Measurements from ENCODE around the gene SPDYE11. TPM values are rescaled to one million over a fixed set of nuclear protein-coding genes. Genes with fewer than 3 reads are reported as not detected.

SPDYE11 gene, protein sequence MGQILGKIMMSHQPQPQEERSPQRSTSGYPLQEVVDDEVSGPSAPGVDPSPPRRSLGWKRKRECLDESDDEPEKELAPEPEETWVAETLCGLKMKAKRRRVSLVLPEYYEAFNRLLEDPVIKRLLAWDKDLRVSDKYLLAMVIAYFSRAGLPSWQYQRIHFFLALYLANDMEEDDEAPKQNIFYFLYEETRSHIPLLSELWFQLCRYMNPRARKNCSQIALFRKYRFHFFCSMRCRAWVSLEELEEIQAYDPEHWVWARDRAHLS
- total RNA-seq, result not detected in 2 replicates

DNA sequence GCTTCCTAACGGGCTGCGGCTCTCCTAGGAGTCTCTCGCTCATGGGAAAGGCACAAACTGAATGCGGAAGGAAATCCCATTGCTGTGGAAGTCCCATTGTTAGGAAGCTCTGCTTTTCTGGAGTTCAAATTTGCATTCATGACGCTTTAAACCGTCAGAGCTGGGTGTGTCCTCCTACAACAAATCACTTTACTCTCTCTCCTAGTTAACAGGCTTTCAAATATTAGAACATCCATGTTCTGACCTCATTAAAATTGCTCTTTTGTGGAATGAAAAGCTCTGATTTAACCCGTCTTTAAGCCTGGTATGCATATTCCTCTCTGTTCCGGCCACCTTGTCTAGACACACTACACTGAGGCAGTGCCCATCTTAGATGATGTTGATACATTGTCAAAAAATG lies at the start of gene SPDYE11:
SPDYE11 (minus strand) TSS at position 101 of the 400 bp plus-strand sequence. CDS start 1,800 bp downstream, outside the sequence.

DNA sequence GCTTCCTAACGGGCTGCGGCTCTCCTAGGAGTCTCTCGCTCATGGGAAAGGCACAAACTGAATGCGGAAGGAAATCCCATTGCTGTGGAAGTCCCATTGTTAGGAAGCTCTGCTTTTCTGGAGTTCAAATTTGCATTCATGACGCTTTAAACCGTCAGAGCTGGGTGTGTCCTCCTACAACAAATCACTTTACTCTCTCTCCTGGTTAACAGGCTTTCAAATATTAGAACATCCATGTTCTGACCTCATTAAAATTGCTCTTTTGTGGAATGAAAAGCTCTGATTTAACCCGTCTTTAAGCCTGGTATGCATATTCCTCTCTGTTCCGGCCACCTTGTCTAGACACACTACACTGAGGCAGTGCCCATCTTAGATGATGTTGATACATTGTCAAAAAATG lies 28.2 kb upstream of the SPDYE11 start, which contains the start of gene SPDYE9:
SPDYE9 (minus strand) TSS at position 101 of the 400 bp plus-strand sequence. CDS start 1,800 bp downstream, outside the sequence.

DNA sequence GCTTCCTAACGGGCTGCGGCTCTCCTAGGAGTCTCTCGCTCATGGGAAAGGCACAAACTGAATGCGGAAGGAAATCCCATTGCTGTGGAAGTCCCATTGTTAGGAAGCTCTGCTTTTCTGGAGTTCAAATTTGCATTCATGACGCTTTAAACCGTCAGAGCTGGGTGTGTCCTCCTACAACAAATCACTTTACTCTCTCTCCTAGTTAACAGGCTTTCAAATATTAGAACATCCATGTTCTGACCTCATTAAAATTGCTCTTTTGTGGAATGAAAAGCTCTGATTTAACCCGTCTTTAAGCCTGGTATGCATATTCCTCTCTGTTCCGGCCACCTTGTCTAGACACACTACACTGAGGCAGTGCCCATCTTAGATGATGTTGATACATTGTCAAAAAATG lies 28.0 kb downstream of the SPDYE11 start, which contains the start of gene SPDYE8:
SPDYE8 (minus strand) TSS at position 101 of the 400 bp plus-strand sequence. CDS start 1,800 bp downstream, outside the sequence.

Other genes with a start within 250 kb of the SPDYE11 start
- gene TYW1B, start 229.7 kb downstream of the SPDYE11 start, total RNA-seq, result 3.8 and 3.9 TPM in 2 replicates
- 7.4 and 11.0 TPM in 2 replicates for gene POM121, start 132.8 kb downstream of the SPDYE11 start, total RNA-seq
- gene TRIM74, start 88.4 kb downstream of the SPDYE11 start, total RNA-seq, result not detected in 2 replicates
- gene SPDYE8, start 28.1 kb downstream of the SPDYE11 start, total RNA-seq, result not detected in 2 replicates
- gene SPDYE9, start 28.1 kb upstream of the SPDYE11 start, total RNA-seq, result not detected in 2 replicates